ENCODE data around the gene SNX20.

Gene SNX20

DNA sequence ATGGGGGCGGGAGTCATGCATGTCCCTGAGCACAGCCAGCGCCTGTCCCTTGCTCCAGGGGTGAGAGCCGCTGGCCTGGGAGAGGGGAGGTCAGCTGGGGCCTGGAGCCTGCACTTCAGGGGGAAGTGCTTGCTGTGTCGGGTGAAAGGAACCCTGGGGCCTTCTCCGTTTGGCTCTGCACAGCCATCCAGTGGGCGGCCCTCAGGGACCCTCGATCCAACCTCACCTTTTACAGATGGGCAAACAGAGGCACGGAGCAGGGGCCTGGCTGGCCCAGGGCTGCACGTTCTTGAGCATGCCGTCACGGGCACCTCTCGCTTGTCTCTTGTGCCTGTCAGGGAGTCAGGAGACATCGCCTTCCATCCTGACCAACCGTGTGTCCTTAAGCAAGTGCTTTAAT, 1.8 kb downstream of the SNX20 start:
- no peak for DNase-seq

DNA sequence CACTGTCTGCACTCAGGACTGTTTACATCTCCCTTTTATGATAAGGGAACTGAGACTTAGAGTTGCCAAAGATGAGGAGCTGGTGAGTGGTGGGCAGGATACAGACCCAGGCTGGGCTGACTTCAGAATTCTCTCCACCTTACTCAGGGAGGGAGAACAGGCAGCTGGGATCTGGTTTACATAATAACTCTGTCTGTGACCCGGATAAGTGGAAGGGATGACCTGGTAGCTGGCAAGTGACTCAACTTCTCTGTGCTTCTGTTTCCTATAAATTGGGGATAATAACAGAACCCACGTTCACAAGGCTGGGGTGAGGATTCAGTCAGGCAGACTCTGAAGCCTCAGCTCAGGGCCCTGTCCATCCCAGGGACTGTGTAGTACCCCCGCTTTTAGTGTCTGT, 2.6 kb downstream of the SNX20 start:
- no peak for DNase-seq

DNA sequence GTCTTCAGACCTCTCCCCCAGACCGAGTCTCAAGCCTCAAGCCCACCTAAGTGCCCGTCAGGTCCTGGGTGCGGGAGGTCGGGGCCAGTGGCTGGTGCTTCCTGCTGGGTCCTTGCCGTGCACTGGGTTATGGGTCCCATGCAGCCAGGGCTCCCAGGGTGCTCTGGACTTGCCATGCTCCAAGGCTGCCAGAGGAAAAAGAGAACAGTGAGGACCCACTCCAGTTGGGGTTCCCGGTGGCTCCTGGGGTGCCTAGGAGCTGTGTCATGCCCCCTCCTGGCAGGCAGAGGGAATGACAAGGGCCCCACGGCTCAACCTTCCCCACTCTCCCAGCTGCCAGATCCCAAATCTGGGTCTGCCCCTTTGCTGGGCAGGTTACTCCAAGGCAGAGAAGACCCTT, 3.8 kb downstream of the SNX20 start:
- peak; percentile 35 to 50 for DNase-seq

DNA sequence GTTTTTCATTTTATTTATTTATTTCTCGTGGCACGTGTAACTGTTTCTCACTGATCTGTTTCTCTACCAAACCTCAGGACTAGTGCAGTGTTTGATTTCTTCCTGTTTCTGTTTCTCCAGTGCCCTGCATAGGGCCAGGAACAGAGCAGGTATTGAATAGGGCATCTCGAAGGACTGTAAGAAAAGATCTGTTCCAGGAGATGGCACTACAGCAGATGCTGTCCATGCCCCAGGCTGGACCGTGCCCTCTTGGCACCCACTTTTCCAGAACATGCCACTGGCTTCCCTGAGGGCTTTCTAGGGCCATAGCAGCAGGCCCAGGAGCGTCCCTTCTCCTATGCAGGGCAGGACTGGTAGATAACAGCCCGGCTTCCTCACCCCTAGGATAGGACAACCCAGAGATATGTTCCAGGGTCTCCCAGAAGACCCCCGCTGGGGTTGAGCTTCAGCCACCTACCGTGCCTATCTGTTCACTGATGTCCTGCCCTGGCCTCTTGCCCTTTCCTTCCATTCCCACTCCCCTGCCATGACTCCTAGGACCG, 4.4 kb downstream of the SNX20 start:
- no peak for DNase-seq

DNA sequence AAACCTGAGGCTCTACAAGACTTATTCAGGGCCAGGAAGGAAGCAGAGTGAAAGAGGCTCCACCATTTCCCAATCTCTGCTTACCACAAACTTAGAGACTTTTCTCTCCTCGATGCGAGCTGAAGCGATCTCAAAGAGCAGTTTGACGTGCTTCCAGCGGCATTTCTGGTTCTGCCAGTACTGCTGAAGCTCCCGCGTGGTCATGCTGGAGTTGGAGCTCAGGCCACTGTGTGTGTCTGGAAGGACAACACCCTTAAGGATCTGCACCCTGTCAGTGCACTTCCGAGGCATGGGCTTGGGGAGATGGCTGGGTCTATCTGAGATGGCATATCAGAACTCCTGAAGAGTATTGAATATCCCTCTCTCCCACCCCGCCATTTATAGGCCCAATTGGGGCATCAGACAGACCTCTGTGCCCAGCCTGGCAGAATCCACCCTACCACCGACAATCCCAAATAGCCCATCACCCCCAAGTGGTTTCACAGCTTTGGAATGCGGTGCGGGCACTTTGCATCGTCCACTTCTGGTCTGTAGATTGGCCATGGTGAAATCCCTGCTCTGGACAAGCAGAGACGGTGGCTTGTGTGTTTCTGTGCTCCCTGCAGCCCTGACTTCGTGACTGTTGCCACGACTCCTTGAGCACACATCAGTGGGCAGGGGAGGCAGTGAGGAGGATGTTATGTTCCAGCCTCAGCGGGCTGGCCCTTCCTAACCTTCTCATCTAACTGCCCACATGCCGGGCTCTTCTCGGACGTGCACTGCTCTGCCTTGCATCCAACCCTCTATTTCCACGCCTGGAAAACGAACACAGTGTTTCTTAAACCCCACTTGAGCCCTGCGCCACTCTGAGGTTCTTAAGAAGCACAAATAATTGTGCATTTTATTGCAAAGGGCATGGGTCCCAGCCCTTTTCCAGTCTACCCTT, 5.2 kb downstream of the SNX20 start:
- DNase-seq, result no peak

DNA sequence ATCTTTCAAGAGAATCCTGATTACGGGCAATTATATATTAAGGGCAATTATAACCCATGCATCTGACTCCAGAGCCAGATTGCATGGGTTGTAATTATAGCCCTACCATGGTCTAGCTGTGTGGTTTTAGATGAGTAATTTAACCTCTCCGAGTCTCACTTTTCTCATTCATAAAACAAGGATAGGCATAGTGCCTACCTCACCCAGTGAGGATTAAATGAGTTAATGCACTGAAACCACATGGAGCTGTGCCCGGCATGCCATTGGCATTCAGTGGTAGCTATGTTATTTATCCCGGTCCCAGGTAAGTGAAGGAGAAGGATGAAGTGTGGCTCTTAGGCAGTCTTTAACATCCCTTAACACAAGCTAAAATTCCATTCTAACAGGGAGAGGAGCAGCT, 6.3 kb downstream of the SNX20 start:
- no peak for DNase-seq

DNA sequence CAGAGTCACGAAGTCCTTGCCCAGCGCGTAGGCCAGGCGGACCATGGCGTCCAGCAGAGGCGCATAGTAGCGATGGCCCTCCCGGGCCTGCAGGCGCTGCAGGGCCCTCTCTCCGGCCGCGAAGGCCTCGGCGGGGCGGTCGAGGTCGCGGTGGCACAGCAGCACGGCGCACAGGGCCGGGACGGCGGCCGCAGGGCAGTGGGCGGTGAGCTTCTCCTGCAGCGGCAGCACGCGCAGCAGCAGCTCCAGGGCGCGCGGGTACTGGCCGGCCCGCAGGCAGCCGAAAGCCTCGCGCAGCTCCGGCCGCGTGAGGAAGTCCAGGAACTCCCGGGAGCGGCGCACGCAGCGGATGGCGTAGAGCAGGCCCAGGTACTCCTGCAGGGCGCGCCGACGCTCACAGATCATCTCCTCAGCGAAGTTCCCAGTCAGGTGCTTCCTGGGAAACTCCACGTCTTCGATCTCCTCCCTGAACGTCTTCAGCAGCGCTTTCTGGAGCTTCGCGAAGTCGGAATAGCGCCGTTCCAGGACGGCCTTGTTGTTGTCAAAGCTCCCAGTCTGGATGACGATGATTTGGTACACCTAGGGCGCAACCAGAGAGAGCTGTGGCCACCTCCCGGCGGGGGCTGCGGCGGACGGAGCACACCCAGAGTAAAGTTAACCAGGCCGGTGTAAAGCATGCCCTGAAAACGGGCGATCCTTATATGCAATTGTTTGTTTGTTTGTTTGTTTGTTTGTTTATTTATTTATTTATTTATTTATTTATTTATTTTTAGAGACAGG, 7.4 kb downstream of the SNX20 start:
- no peak for DNase-seq

DNA sequence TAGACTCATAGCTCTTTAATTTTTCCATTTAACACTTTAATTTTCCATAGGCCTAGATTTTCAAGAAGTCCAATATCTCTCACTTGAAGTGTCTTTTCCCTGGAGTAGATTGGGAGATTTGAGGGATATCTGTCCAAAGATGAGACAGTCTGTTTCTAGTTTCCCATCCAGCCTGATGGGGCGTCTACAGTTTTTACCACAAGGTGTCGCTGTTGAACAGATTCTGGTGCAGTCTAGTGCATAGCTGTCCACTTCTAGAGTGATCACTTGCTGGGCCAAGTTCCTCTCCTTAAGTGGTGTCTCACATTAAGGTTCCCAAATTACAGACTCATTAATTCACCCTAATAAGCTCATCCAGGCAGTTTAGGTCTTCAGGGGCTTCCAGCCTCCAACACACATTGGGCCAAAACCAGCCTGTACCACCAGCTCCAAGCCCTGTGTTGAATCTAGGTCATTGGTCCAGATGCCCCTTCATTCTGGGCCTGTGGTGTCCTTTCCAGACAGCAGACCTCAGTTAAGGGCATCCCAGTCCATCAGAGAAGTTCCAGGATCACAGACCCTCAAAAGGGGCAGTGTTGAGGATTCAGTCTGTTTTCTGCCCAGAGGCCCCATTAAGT, 9.4 kb downstream of the SNX20 start:
- peak; percentile 76 to 79 for DNase-seq

DNA sequence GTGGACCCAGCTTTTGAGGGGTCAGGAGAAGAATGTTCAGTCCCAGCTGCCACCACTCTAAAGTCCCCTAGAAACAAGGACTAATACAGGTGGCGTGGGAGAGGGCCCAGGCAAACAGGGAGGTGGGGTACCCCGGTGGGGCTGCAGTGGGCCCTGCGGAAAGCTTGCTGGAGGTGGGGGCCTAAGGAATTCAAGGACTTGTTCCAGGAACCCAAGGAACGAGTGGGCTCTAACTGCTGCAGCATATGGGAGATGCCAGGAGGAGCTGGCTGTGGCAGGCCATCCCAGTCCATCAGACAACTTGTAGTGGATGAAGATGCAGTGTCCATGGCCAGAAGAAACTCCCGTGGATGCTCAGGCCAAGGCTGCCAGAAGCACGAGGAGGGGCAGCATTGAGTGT, 10.6 kb downstream of the SNX20 start:
- DNase-seq, result no peak

DNA sequence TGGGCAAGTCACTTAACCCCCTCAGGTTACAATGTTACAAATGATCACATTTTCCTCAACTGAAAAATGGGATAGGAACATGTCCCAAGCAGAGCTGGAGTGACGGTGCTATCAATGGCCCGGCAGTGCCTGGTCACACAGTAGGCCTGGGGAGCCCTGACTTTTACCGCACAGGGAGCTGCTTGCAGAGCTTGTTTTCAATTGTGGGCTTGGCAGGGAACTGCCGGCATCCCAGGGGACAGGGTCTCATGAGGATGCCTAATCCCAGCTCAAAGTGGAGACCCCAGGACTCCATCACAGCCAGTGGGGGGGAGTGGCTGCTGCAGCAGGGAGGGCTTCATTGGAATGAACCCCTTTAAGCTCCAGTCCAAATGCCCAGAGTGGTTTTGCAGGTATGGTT, 11.4 kb downstream of the SNX20 start:
- no peak for DNase-seq

DNA sequence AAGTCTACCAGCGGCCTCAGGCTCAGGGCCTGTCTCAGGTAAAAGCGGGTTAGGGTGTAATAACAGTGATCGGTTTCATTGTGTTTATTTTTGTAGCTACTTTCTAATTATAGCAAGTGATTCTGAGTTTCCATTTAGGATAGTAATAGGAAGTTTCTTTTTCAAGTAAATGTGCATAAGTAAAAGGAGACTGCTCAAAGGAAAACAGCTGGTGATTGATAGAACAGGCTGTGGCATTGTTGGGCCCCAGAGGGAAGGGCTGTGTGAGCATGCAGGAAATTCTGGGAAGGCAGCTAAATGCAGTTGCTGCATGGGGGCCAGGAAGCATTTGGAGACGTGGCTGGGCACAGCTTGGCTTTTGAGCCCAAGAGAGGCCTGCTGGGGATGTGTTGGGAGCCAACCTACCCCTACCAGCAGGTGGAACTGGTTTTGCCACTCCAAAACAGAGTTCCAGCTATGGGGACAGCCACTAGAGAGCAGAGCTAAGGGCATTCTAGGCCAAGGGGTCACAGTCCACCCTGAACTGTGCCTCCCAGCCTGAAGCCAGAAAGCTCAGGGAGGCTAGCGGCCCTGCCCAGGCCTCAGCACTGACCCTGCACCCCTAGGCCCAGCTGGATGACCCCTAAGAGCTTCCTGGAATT, 12.6 kb downstream of the SNX20 start:
- no peak for DNase-seq

DNA sequence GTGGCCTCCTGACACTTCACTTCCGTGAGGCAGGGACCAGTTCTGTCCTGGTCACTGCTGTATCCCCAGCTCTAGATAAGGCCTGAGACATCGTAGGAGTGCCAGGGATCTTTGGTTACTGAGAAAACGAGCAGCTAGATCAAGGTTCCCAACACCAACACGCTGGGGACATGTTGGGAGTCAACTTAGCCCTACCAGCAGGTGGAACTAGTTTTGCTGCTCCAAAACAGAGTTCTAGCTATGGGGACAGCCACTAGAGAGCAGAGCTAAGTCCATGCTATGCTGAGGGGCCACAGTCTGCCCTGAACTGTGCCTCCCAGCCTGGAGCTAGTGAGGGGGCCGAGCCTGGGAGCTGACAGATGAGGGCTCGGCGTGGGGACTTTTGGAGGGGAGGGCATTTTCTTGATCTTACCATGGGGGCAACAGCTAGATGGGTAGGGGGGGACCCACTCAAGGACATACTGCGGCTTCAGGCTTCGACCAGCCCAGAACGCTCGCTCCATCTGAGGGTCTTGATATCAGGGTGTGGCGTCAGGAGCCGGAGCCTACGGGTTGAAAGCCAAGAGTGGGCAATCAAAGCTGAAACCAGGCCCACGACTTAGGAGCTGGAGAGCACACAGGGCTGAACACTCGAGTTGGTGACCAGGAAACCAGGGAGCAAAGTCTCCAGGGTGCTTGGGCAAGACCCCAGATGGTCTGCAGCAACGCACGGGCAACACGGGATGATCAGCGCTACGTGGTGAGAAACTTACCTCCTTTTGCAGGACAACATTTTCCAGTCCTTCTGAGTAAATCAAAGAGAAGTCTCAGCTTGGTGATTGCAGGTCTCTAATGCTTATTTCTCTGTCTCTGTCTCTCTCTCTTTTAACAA, 13.4 kb downstream of the SNX20 start:
- DNase-seq, result no peak

DNA sequence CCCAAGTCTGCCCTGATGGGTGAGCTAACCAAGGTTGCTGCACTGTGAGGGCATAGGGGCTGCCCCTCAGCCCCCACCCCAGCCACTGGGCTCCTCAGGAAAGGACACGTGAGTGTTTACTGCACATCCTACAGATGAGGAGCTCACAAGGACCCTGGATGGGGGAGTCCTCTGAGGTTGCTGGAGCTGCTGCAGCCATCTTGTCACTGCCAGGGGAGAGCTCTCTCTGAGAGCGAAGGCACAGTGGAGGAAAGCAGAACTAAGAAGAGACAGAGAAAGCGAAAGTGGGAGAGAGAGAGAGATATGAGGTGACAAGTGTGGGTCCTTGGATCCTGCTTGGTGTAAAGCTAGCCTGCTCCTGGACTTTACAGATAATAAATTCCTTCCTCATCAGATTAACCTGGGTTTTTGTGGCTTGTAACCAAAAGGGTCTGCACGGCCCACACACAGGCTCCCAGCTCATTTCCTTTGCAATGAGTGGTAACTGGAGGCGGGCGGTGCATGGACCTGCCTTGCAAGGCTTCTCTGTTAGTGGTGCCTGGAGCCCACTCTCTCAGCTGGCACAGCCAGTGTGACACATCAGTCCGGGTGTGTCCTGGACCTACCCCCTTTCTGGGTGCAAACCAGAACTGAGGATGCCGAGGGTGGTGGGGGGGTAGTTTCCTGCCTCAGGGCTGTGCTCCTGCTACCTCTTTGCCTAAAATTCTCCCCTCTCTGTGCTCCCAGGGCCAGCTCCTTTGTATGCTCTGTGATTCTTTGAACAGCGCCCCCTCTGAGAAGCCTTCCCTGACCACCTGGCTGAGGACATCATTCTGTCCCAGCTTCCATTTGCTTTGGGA, 14.2 kb downstream of the SNX20 start:
- peak; percentile 69 to 76 for DNase-seq

DNA sequence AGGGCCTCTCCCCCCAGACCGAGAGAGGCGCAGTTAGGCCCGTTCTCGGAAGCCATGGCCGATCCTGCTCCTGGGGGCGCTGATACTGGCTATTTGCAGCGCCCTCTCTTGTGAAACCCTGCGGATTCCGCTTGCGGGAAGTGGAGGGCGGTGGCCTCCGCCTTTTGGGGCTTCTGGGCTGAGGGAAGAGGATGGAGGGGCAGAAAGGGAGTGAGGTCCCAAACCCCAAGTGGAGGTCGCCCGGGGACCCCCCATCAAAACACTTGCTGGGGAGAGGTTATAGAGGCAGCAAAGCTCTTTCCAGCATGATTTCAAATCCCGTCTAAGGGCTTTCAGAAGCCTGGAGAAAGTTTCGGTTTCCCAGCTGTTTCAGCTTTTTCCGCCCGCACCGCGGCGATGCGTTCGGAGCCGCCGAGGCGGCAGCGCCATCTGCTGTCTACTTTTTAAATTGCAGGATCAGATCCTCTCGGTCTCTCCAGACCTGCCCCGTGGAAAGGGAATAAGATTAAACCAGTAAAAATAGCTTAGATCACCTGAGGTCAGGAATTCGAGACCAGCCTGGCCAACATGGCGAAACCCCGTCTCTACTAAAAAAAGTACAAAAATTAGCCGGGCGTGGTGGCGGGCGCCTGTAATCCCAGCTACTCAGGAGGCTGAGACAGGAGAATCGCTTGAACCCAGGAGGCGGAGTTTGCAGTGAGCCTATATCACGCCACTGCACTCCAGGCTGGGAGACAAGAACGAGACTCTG, 15.8 kb downstream of the SNX20 start:
- peak; percentile 89 to 90 for DNase-seq

DNA sequence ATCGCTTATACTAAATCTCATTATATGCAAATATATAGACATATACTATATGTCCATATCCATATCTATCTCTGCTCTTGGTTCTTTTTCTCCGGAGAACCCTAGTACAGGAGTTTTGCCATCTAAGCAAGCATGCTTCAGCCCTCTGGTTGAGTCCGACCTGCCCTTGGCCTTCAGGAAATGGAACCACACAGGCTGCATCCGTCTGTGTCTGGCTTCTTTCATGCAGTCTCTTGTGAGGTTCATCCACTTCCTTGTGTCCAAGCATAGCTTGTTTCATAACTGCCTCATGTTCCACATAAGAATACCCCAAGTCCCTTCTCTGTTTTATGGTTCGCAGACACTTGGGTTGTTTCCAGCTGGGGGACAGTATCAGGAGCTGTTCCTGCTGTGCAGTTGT, 16.8 kb downstream of the SNX20 start:
- no peak for DNase-seq

DNA sequence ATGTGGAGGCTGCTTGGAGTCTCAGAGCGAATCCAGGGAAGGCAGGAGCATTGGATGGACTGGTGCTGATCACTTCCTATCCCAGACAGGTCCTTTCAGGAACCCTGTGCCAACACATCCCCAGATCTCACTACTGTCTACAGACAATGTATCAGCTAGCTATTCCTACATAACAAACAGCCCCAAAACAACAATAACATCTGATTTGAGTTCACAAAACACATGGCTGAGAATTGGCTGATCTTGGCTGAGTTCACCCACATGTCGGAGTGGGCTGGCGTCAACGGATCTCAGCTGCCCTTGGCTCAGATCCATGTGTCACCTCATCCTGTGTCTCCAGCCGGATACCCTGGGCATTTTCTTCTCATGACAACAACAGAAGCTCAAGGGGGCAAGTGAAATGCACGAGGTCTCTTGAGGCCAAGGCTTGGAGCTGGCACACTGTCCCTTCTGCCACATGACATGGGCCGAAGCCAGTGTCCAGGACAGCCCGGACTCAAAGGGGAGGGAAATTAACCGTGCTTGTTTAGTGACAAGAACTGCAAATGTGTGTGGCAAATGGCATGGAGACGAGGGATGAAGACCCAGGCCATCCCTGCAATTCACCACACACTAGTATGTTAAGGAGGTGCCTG, 18.7 kb downstream of the SNX20 start:
- DNase-seq, result no peak

DNA sequence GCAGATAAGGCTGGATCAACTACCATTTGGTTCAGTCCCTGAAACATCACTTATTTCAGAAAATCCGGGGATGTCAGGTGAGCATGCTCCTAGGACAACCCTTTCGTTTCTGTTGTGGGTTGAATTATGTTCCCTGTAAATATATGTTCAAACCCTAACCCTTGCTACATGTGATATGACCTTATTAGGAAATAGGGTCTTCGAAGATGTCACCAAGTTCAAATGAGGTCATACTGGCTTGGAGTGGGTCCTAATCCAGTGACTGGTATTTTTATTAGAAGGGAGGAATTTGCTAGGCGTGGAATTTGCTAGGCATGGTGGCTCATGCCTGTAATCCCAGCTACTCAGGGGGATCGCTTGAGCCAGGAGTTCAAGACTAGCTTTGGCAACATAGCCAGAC, 21.3 kb downstream of the SNX20 start:
- DNase-seq, result no peak

DNA sequence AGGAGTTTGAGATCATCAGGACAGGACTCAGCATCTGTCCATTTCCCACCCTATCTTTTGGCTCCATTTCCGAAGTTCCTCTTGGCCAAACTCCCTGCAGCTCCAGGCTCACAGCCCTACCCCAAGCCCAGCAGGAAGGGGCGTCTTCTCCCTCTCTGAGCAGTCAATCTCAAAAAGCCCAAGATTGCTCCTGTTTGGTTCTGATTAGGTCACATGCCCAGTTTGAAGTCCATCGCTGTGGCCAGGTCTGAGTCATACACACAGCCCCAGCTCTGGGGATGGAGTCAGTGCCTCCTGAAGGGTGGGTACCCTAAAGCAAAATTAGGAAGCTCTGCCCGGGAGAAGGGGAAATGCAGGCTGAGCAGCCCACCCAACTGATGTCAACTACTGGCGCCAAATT, 23.9 kb downstream of the SNX20 start:
- no peak for DNase-seq

DNA sequence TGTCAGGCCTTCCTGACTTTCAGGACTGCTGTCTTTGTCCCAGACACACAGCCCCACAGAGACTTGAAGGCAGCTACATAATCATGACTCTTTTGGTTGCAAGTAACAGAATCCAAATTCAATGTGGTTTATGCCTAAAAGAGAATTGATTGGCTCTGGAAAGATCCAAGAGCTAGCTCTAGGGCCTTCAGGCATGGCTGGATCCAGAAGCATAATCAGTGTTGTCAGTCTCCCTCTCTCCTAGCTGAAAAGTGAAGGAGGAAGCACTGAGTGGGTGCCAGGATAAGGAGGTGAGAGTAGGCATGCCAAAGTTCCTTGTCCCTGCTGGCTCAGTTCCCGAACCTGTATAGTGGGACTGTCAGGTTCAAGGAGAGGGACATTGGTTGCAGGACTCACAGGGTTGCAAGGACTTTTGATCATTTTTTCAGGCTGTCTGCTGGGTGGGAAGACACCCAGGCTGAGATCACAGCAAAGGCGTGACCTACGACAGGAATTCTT, 25.5 kb downstream of the SNX20 start:
- no peak for DNase-seq

All from activated T-cell treated with anti-CD3 and anti-CD28 coated beads, Interleukin-2, amount 50 U/mL, for 48 hours (primary cell).